ENCODE results near the gene CCDC50.

CCDC50 gene

GRCh38 chr3:191383124-191383523 lies 53.9 kb downstream of the CCDC50 start:
- DNase-seq, result no peak

GRCh38 chr3:191385101-191385500 lies 55.9 kb downstream of the CCDC50 start:
- DNase-seq, result no peak

- DNase-seq, result no peak
Measured at GRCh38 chr3:191387441-191388077, 58.4 kb downstream of the CCDC50 start.

- DNase-seq, result no peak
Measured at GRCh38 chr3:191388823-191389222, 59.6 kb downstream of the CCDC50 start.

GRCh38 chr3:191390580-191390979 lies 61.4 kb downstream of the CCDC50 start:
- DNase-seq, result no peak

- DNase-seq, result no peak
Measured at GRCh38 chr3:191391861-191392808, 62.9 kb downstream of the CCDC50 start.

- DNase-seq, result no peak
Measured at GRCh38 chr3:191393146-191393545, 64.0 kb downstream of the CCDC50 start.

GRCh38 chr3:191397771-191398170 lies 68.6 kb downstream of the CCDC50 start:
- no peak for DNase-seq

GRCh38 chr3:191398607-191399006 lies 69.4 kb downstream of the CCDC50 start:
- no peak for DNase-seq

- no peak for DNase-seq
Measured at GRCh38 chr3:191399918-191400317, 70.7 kb downstream of the CCDC50 start.

GRCh38 chr3:191401775-191402357 lies 72.7 kb downstream of the CCDC50 start:
- DNase-seq, result no peak

- DNase-seq, result no peak
Measured at GRCh38 chr3:191409791-191410359, 80.7 kb downstream of the CCDC50 start.

GRCh38 chr3:191412759-191413158 lies 83.6 kb downstream of the CCDC50 start:
- DNase-seq, result no peak

GRCh38 chr3:191414286-191414685 lies 85.1 kb downstream of the CCDC50 start:
- DNase-seq, result no peak

GRCh38 chr3:191414732-191415131 lies 85.5 kb downstream of the CCDC50 start:
- DNase-seq, result no peak

- no peak for DNase-seq
Measured at GRCh38 chr3:191415566-191415965, 86.4 kb downstream of the CCDC50 start.

- DNase-seq, result no peak
Measured at GRCh38 chr3:191417457-191417729, 88.2 kb downstream of the CCDC50 start.

GRCh38 chr3:191420771-191421170 lies 91.6 kb downstream of the CCDC50 start:
- DNase-seq, result no peak

GRCh38 chr3:191424881-191425280 lies 95.7 kb downstream of the CCDC50 start:
- no peak for DNase-seq

GRCh38 chr3:191425322-191425734 lies 96.1 kb downstream of the CCDC50 start:
- DNase-seq, result no peak

GRCh38 chr3:191426311-191426710 lies 97.1 kb downstream of the CCDC50 start:
- no peak for DNase-seq

- no peak for DNase-seq
Measured at GRCh38 chr3:191428177-191428576, 99.0 kb downstream of the CCDC50 start.

- no peak for DNase-seq
Measured at GRCh38 chr3:191430103-191430502, 100.9 kb downstream of the CCDC50 start.
